SU-DHL-6 (cell line): ENCODE results near the gene HOXD12.

Experiments used
- H2AFZ ChIP-seq: fragments of 200-600 bp; sonication (generic); 2 replicates; pipeline ENCODE4 v1.6.1; 2014; ENCODE audit warnings: low read depth, mild to moderate bottlenecking, moderate library complexity, mixed read lengths, antibody characterized with exemption, low read length; ENCODE audit not compliant: severe bottlenecking
- H3F3A ChIP-seq: fragments of 200-600 bp; shearing (Covaris generic); 2 replicates; pipeline ENCODE4 v1.6.0; 2016; ENCODE audit warnings: antibody characterized with exemption, mild to moderate bottlenecking; ENCODE audit not compliant: insufficient read depth
- H3K27ac ChIP-seq: fragments of 200-600 bp; sonication (generic); 2 replicates; pipeline ENCODE4 v1.5.1; 2016; ENCODE audit warnings: low read depth, mild to moderate bottlenecking, low read length, moderate library complexity, mixed read lengths
- H3K27me3 ChIP-seq: fragments of 200-600 bp; sonication (generic), shearing (Covaris generic); 2 replicates; pipeline ENCODE4 v1.6.0; 2014; ENCODE audit warnings: mild to moderate bottlenecking, low read length
- H3K36me3 ChIP-seq: fragments of 200-600 bp; sonication (generic); 2 replicates; pipeline ENCODE4 v1.6.1; 2014; ENCODE audit warnings: mild to moderate bottlenecking, low read length, mixed read lengths
- H3K4me2 ChIP-seq: fragments of 300-600, 200-600 bp; shearing (Covaris generic), sonication (generic); 2 replicates; pipeline ENCODE4 v1.6.0; 2014; ENCODE audit warnings: low read length, low read depth, mild to moderate bottlenecking; ENCODE audit not compliant: poor library complexity, severe bottlenecking
- H3K4me3 ChIP-seq: fragments of 200-600 bp; sonication (generic); 2 replicates; pipeline ENCODE4 v1.5.1; 2014; ENCODE audit warnings: antibody characterized with exemption, low read length, mild to moderate bottlenecking, mixed read lengths; ENCODE audit not compliant: insufficient read depth, poor library complexity, severe bottlenecking
- H3K79me2 ChIP-seq: fragments of 200-600 bp; sonication (generic); 2 replicates; pipeline ENCODE4 v1.6.1; 2014; ENCODE audit warnings: mild to moderate bottlenecking, low read length, moderate library complexity; ENCODE audit not compliant: insufficient read depth
- H3K9ac ChIP-seq: fragments of 200-600 bp; sonication (generic); 2 replicates; pipeline ENCODE4 v1.7.0; 2014; ENCODE audit warnings: mild to moderate bottlenecking, low read length
- H3K9me2 ChIP-seq: fragments of 200-600 bp; sonication (generic); replicated peaks from 2 replicates; pipeline ENCODE4 v1.6.1; 2014; ENCODE audit warnings: low read length; ENCODE audit not compliant: insufficient read depth
- H3K9me3 ChIP-seq: fragments of 200-600 bp; sonication (generic); 2 replicates; pipeline ENCODE4 v1.6.1; 2014; ENCODE audit warnings: low read length, mixed read lengths; ENCODE audit not compliant: insufficient read depth
- H4K20me1 ChIP-seq: fragments of 200-600 bp; sonication (generic); 2 replicates; pipeline ENCODE4 v1.6.1; 2014; ENCODE audit warnings: low read depth, mild to moderate bottlenecking, antibody characterized with exemption, low read length, moderate library complexity, mixed read lengths
- CTCF ChIP-seq: fragments of 200-600 bp; sonication (generic); IDR thresholded peaks from one replicate; pipeline ENCODE4 v1.5.1; 2017; ENCODE audit warnings: antibody characterized with exemption, mild to moderate bottlenecking, low read length, moderate library complexity; ENCODE audit not compliant: insufficient read depth, poor library complexity, severe bottlenecking
- EZH2phosphoT487 ChIP-seq: fragments of 200-600 bp; sonication (generic), shearing (Covaris generic); conservative IDR thresholded peaks from 2 replicates; pipeline ENCODE4 v1.6.1; 2018; ENCODE audit warnings: mild to moderate bottlenecking, antibody characterized with exemption, low read length, moderate library complexity, mixed read lengths

The HOXD12 gene

GRCh38 chr2:176146101-176146500, 46.5 kb downstream of the HOXD12 start:
- no peak overlapping the region for H3K4me2 ChIP-seq
- no peak overlapping the region for H3K27ac ChIP-seq
- H2AFZ ChIP-seq: no peak overlapping the region
- H3K9ac ChIP-seq: no peak overlapping the region
- H3K9me3 ChIP-seq: no peaks in the 10 kb centered on the region
- H3K79me2 ChIP-seq: no peaks in the 10 kb centered on the region
- no peaks in the 10 kb centered on the region for H3F3A ChIP-seq
- H4K20me1 ChIP-seq: no peaks in the 10 kb centered on the region
- TF ChIP-seq CTCF: no peak
- H3K9me2 ChIP-seq: no peaks in the 10 kb centered on the region
- H3K36me3 ChIP-seq: no peaks in the 10 kb centered on the region
- no peak overlapping the region for H3K4me3 ChIP-seq
- H3K27me3 ChIP-seq: no peaks in the 10 kb centered on the region

GRCh38 chr2:176146645-176147044, 47.0 kb downstream of the HOXD12 start:
- Histone ChIP-seq H3K4me2 (no peak overlapping the region), H4K20me1 (no peaks in the 10 kb centered on the region), H3K36me3 (no peaks in the 10 kb centered on the region), H3K27ac (no peak overlapping the region), H3K9ac (no peak overlapping the region), H3F3A (no peaks in the 10 kb centered on the region), H3K27me3 (no peaks in the 10 kb centered on the region), H2AFZ (no peak overlapping the region), H3K4me3 (no peak overlapping the region), H3K9me2 (no peaks in the 10 kb centered on the region), H3K79me2 (no peaks in the 10 kb centered on the region), H3K9me3 (no peaks in the 10 kb centered on the region)
- no peak for TF ChIP-seq CTCF
- no peak for TF ChIP-seq EZH2phosphoT487

GRCh38 chr2:176147210-176147799, 47.7 kb downstream of the HOXD12 start:
- Histone ChIP-seq H3K27me3 (no peaks in the 10 kb centered on the region), H3F3A (no peaks in the 10 kb centered on the region), H3K9me2 (no peaks in the 10 kb centered on the region), H4K20me1 (no peaks in the 10 kb centered on the region), H3K79me2 (no peaks in the 10 kb centered on the region), H3K36me3 (no peaks in the 10 kb centered on the region), H3K4me2 (no peak overlapping the region), H3K27ac (no peak overlapping the region), H2AFZ (no peak overlapping the region), H3K9me3 (no peaks in the 10 kb centered on the region), H3K9ac (no peak overlapping the region), H3K4me3 (no peak overlapping the region)
- TF ChIP-seq CTCF: no peak
- TF ChIP-seq EZH2phosphoT487: no peak
